Calu3 (cell line): ENCODE data around the gene TMEM238. TPM values are rescaled to one million over a fixed set of nuclear protein-coding genes. Genes with fewer than 3 reads are reported as not detected.

Source experiments
- BruUV-seq: library from RNA; stranded (reverse); fragments of 400-500 nt; replicated peaks from 2 replicates; lab custom pipeline; 2021; lab: Mats Ljungman, UMichigan
- CTCF ChIA-PET: fragments of 300-600 bp; sonication (Branson Sonifier 250); formaldehyde crosslinking; loops from one replicate; lab custom pipeline; 2022; ENCODE audit warnings: antibody characterized with exemption; lab: Charles Lee
- DNase-seq: peaks from one replicate; pipeline ENCODE4 v3.0.0; 2022
- H3K27ac Mint-ChIP-seq: one replicate; pipeline ENCODE4 v1.8.0; 2022; ENCODE audit warnings: mixed read lengths; ENCODE audit not compliant: unreplicated experiment
- H3K27me3 Mint-ChIP-seq: one replicate; pipeline ENCODE4 v1.8.0; 2022; ENCODE audit warnings: mixed read lengths; ENCODE audit not compliant: unreplicated experiment
- H3K36me3 Mint-ChIP-seq: one replicate; pipeline ENCODE4 v1.8.0; 2022; ENCODE audit warnings: mild to moderate bottlenecking, moderate library complexity, mixed read lengths; ENCODE audit not compliant: insufficient read depth, unreplicated experiment
- H3K4me1 Mint-ChIP-seq: one replicate; pipeline ENCODE4 v1.8.0; 2022; ENCODE audit warnings: mild to moderate bottlenecking, low read depth, mixed read lengths; ENCODE audit not compliant: unreplicated experiment
- H3K4me3 Mint-ChIP-seq: one replicate; pipeline ENCODE4 v1.8.0; 2022; ENCODE audit warnings: mild to moderate bottlenecking, low read depth, moderate library complexity, mixed read lengths; ENCODE audit not compliant: unreplicated experiment
- H3K9me3 Mint-ChIP-seq: one replicate; pipeline ENCODE4 v1.8.0; 2022; ENCODE audit warnings: low read depth, mixed read lengths; ENCODE audit not compliant: unreplicated experiment
- CTCF ChIP-seq: fragments of 200-600 bp; IDR thresholded peaks from one replicate; pipeline ENCODE4 v1.8.0; 2022; ENCODE audit warnings: antibody characterized with exemption; ENCODE audit not compliant: unreplicated experiment
- intact Hi-C: fragments of 100-400 bp; cut with micrococcal nuclease; formaldehyde crosslinking; loops from one replicate; pipeline ENCODE4 v1.10.0; 2022; ENCODE audit not compliant: unreplicated experiment
- total RNA-seq: library from RNA; stranded (reverse); gene quantifications from 2 replicates; pipeline ENCODE4 v1.2.3, GENCODE V29; 2022

The TMEM238 gene
- total RNA-seq, 1 experiment from 2014 or later: 38.8 TPM

DNA sequence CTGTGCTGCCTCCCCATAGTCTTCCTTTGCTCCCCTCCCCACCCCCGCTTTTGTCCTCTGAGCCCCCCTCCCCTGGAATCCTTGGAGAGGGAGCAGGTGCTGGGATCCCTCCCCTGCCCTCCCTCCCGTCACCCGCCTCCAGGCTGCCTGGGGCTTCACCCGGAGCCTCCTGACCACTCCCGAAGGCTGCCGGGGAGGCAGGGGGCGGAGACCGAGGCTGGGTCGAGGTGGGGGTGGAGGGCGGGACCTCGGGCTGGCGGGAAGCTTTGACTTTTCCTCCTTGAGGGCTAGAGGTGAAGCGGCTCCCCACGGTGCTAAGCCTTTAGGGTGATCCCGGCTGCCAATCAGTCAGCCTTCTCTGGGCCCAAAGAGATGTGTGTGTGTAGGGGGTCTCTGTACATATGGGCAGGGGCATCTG is 42.9 kb downstream of the TMEM238 start:
- CTCF ChIA-PET: no interaction called here
- intact Hi-C loops: no loop called here

GRCh38 chr19:55340784-55341147 is 43.3 kb downstream of the TMEM238 start:
- CTCF ChIA-PET: no interaction called here
- Mint-ChIP-seq H3K27ac (peak overlapping the region; percentile 97), H3K4me3 (peak overlapping the region; percentile 91), H3K36me3 (peaks cover 58% of the 10 kb centered on the region), H3K27me3 (no peaks in the 10 kb centered on the region), H3K9me3 (no peaks in the 10 kb centered on the region), H3K4me1 (peaks cover 29% of the 10 kb centered on the region)
- no TSS peak for BruUV-seq
- intact Hi-C loops: no loop called here
- peak; percentile 32 for DNase-seq
- TF ChIP-seq CTCF: no peak

More for the DNA sequence above, 42.9 kb downstream of the TMEM238 start:
- BruUV-seq: no TSS peak
- H3K4me1 Mint-ChIP-seq: peaks cover 32% of the 10 kb centered on the region
- H3K9me3 Mint-ChIP-seq: no peaks in the 10 kb centered on the region
- TF ChIP-seq CTCF: no peak
- H3K4me3 Mint-ChIP-seq: peak overlapping the region; percentile 91
- no peaks in the 10 kb centered on the region for H3K27me3 Mint-ChIP-seq
- peak; percentile 79 for DNase-seq
- peaks cover 62% of the 10 kb centered on the region for H3K36me3 Mint-ChIP-seq
- peak overlapping the region; percentile 97 for H3K27ac Mint-ChIP-seq

DNA sequence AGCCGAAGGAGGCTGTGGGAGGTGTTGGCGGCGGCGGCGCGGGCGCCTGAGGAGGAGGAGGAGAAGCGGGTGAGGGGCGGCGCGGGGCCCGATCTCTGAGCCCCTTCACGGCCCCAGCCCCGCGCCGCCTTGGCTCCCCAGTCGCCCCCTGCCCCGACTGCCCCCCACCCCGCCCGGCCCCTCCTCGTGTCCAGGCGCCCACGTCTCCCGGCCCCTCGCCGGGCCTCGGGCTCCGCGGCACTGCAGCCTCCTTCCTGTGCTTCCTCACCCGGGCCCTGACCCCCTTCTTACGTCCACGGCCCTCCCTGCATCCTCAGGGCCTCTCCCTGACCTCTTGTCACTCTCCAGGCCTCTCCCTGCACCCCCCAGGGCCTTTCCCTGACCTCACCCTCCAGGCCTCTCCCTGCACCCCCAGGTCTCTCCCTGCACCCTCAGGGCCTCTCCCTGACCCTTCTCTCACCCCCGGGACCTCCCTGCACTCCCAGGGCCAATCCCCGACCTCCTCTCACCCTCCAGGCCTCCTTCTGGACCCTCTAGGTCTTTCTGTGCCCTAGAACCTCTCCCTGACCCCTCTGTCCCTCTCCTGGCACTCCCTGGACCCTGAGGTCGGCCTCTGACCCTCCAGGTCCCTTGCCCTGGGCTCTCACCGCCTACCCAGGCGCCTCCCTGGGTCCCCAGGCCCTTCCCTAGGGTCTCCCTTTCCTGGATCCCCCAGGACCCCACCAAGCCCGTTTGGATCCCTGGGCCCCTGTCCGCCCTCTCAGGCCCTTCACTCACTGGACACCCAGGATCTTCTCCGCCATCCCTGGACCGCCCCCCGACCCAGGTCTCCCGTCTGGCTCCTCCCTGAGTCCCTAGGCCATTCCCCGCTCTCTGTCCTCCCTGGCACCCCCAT is 44.0 kb downstream of the TMEM238 start:
- no peaks in the 10 kb centered on the region for H3K27me3 Mint-ChIP-seq
- CTCF ChIA-PET: interaction anchor here (0.6 to 2.1 kb wide), 15 partner anchors 12 to 199 kb away, joined by 3 to 35 read pairs (median 6); partner anchors contain the start of genes DNAAF3, HSPBP1, PPP6R1 and TMEM238
- peaks cover 23% of the 10 kb centered on the region for H3K4me1 Mint-ChIP-seq
- H3K4me3 Mint-ChIP-seq: peak overlapping the region; percentile 91
- H3K36me3 Mint-ChIP-seq: peaks cover 52% of the 10 kb centered on the region
- no peak for TF ChIP-seq CTCF
- H3K27ac Mint-ChIP-seq: peak overlapping the region; percentile 97
- no peaks in the 10 kb centered on the region for H3K9me3 Mint-ChIP-seq
- TSS peak; percentile 39 for BruUV-seq
- intact Hi-C loops: loop anchor here (5.0 kb wide), 1 partner anchor 42 kb away; the partner anchor contains the start of gene TMEM238
- DNase-seq: no peak

GRCh38 chr19:55339105-55339888 is 44.8 kb downstream of the TMEM238 start, which contains the start of gene KMT5C:
Gene KMT5C, plus strand, starts transcription at chr19:55339876. Its CDS starts 2,061 bp downstream, at chr19:55341937.
- no TSS peak for BruUV-seq
- DNase-seq: peak; percentile 100
- peak within 1 kb of the TSS; percentile 91 for H3K4me3 Mint-ChIP-seq
- peak within 1 kb of the TSS; percentile 97 for H3K27ac Mint-ChIP-seq
- CTCF ChIA-PET: interaction anchor here (0.6 to 2.1 kb wide), 17 partner anchors 10 to 199 kb away, joined by 3 to 35 read pairs (median 4); partner anchors contain the start of genes DNAAF3, HSPBP1, PPP6R1 and TMEM238
- H3K27me3 Mint-ChIP-seq: no peaks in the 10 kb centered on the region
- TF ChIP-seq CTCF: no peak
- H3K36me3 Mint-ChIP-seq: peaks cover 52% of the 10 kb centered on the region
- intact Hi-C loops: loop anchor here (5.0 kb wide), 1 partner anchor 43 kb away; the partner anchor contains the start of gene TMEM238
- H3K4me1 Mint-ChIP-seq: peaks cover 20% of the 10 kb centered on the region
- H3K9me3 Mint-ChIP-seq: no peaks in the 10 kb centered on the region
